ENCODE measurements around the gene SFXN5.

Gene SFXN5

GRCh38 chr2:73006969-73007710 lies 64.4 kb downstream of the SFXN5 start:
- no peak for TF ChIP-seq REST (IDR thresholded peaks at IDR 0.05; ENCODE audit: insufficient read depth in 1 of 2, low read depth in 2 of 2, low read length in 2 of 2)
- TF ChIP-seq SIN3A (IDR thresholded peaks at IDR 0.05; ENCODE audit: borderline replicate concordance, insufficient read depth, low read length): no peak
- no peak for TF ChIP-seq TAF1 (IDR thresholded peaks at IDR 0.05; ENCODE audit: borderline replicate concordance, insufficient read depth, low read length)
- no peak for TF ChIP-seq POLR2AphosphoS5 (IDR thresholded peaks at IDR 0.05; ENCODE audit: low read depth, low read length)
- no peak for TF ChIP-seq FOXP2 (optimal IDR thresholded peaks at IDR 0.05; ENCODE audit: borderline replicate concordance, extremely low read depth, extremely low read length, insufficient read depth)

GRCh38 chr2:73004889-73005596 lies 66.5 kb downstream of the SFXN5 start:
- TF ChIP-seq TAF1 (IDR thresholded peaks at IDR 0.05; ENCODE audit: borderline replicate concordance, insufficient read depth, low read length) (no peak), POLR2AphosphoS5 (IDR thresholded peaks at IDR 0.05; ENCODE audit: low read depth, low read length) (no peak), FOXP2 (optimal IDR thresholded peaks at IDR 0.05; ENCODE audit: borderline replicate concordance, extremely low read depth, extremely low read length, insufficient read depth) (no peak), REST (IDR thresholded peaks at IDR 0.05; ENCODE audit: insufficient read depth in 1 of 2, low read depth in 2 of 2, low read length in 2 of 2) (no peak), SIN3A (IDR thresholded peaks at IDR 0.05; ENCODE audit: borderline replicate concordance, insufficient read depth, low read length) (no peak)

- TF ChIP-seq REST (IDR thresholded peaks at IDR 0.05; ENCODE audit: insufficient read depth in 1 of 2, low read depth in 2 of 2, low read length in 2 of 2) (no peak), FOXP2 (optimal IDR thresholded peaks at IDR 0.05; ENCODE audit: borderline replicate concordance, extremely low read depth, extremely low read length, insufficient read depth) (no peak)
Measured at GRCh38 chr2:73004466-73004865, 67.0 kb downstream of the SFXN5 start.

GRCh38 chr2:73003027-73003426 lies 68.5 kb downstream of the SFXN5 start:
- no peak for TF ChIP-seq SIN3A (IDR thresholded peaks at IDR 0.05; ENCODE audit: borderline replicate concordance, insufficient read depth, low read length)
- no peak for TF ChIP-seq TAF1 (IDR thresholded peaks at IDR 0.05; ENCODE audit: borderline replicate concordance, insufficient read depth, low read length)
- TF ChIP-seq REST (IDR thresholded peaks at IDR 0.05; ENCODE audit: insufficient read depth in 1 of 2, low read depth in 2 of 2, low read length in 2 of 2): no peak
- no peak for TF ChIP-seq POLR2AphosphoS5 (IDR thresholded peaks at IDR 0.05; ENCODE audit: low read depth, low read length)
- no peak for TF ChIP-seq FOXP2 (optimal IDR thresholded peaks at IDR 0.05; ENCODE audit: borderline replicate concordance, extremely low read depth, extremely low read length, insufficient read depth)

Data from PFSK-1 (cell line).